ENCODE results near the gene PAOX. TPM values are rescaled to one million over a fixed set of nuclear protein-coding genes. Genes with fewer than 3 reads are reported as not detected.
"Not testable (repeated sequence)": the region's sequence is repeated elsewhere in the genome, so short reads cannot be mapped to it uniquely, and the experiment has no call there.

The PAOX gene
- polyA plus RNA-seq, 2 donors: 11.5 to 16.1 TPM

DNA sequence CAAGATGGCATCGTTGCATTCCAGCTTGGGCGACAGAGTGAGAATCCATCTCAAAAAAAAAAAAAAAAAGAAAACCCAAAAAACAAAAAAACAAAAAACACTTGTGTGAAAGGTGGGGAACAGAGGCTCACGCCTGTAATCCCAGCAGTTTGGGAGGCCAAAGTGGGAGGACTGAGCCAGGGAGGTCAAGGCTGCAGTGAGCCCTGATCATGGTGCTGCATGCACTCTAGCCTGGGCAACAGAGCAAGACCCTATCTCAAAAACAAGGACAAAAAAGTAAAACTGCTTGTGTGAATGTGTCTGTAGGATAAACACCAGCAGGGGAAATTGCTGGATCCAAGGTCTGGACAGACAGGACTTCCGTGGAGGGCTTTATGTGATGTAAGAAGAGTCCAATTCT lies 4.5 kb downstream of the PAOX start:
- H3K9me3 ChIP-seq (ENCODE audit: control insufficient read depth in 2 of 2, insufficient read depth in 1 of 2, low read depth in 1 of 2, low read length in 1 of 2): no peaks in the 10 kb centered on the region
- no peak overlapping the region for H3K27ac ChIP-seq (ENCODE audit: low read depth in 2 of 2, low read length in 1 of 2)
- H3K36me3 ChIP-seq (ENCODE audit: control insufficient read depth in 2 of 2, insufficient read depth in 2 of 2, low read length in 1 of 2): peaks cover 0 to 14% of the 10 kb centered on the region in 2 donors
- peaks cover 0 to 11% of the 10 kb centered on the region in 2 donors for H3K4me1 ChIP-seq (ENCODE audit: control insufficient read depth in 2 of 2, insufficient read depth in 2 of 2, low read length in 1 of 2)
- no peak overlapping the region for H3K4me3 ChIP-seq (ENCODE audit: low read depth in 1 of 2, low read length in 2 of 2)
- no peaks in the 10 kb centered on the region for H3K27me3 ChIP-seq (ENCODE audit: control insufficient read depth in 1 of 2, insufficient read depth in 2 of 2, low read length in 2 of 2)
- WGBS, 2 donors: 96% methylated on average over 4 of the region's 4 CpGs

GRCh38 chr10:133384071-133384470 lies 5.0 kb downstream of the PAOX start:
- H3K9me3 ChIP-seq (ENCODE audit: control insufficient read depth in 2 of 2, insufficient read depth in 1 of 2, low read depth in 1 of 2, low read length in 1 of 2): no peaks in the 10 kb centered on the region
- no peaks in the 10 kb centered on the region for H3K27me3 ChIP-seq (ENCODE audit: control insufficient read depth in 1 of 2, insufficient read depth in 2 of 2, low read length in 2 of 2)
- WGBS, 2 donors: 93 to 94% methylated on average over 13 of the region's 13 CpGs
- H3K4me1 ChIP-seq (ENCODE audit: control insufficient read depth in 2 of 2, insufficient read depth in 2 of 2, low read length in 1 of 2): peaks cover 0 to 11% of the 10 kb centered on the region in 2 donors
- H3K36me3 ChIP-seq (ENCODE audit: control insufficient read depth in 2 of 2, insufficient read depth in 2 of 2, low read length in 1 of 2): peaks cover 0 to 14% of the 10 kb centered on the region in 2 donors
- no peak overlapping the region for H3K4me3 ChIP-seq (ENCODE audit: low read depth in 1 of 2, low read length in 2 of 2)
- no peak overlapping the region for H3K27ac ChIP-seq (ENCODE audit: low read depth in 2 of 2, low read length in 1 of 2)

DNA sequence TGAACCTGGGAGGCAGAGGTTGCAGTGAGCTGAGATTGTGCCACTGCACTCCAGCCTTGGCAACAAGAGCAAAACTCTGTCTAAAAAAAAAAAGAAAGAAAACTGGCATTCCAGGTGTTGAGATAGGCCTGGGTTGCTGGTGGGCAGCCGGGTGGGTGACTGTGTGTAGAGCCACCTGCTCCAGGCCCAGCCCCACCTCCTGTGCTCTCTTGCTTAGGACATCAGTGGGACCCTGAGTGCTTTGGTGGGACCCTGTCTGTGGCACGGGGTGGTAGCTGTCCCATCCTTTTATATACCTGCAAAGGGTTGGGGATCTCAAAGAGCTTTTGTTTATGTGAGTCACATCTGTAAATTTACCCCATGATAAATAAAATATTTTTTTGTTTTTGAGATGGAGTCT lies 6.2 kb downstream of the PAOX start:
- H3K27me3 ChIP-seq (ENCODE audit: control insufficient read depth in 1 of 2, insufficient read depth in 2 of 2, low read length in 2 of 2): no peaks in the 10 kb centered on the region
- H3K27ac ChIP-seq (ENCODE audit: low read depth in 2 of 2, low read length in 1 of 2): no peak overlapping the region
- H3K36me3 ChIP-seq (ENCODE audit: control insufficient read depth in 2 of 2, insufficient read depth in 2 of 2, low read length in 1 of 2): peaks cover 0 to 14% of the 10 kb centered on the region in 2 donors
- WGBS, 2 donors: 92 to 97% methylated on average over 2 of the region's 2 CpGs
- H3K9me3 ChIP-seq (ENCODE audit: control insufficient read depth in 2 of 2, insufficient read depth in 1 of 2, low read depth in 1 of 2, low read length in 1 of 2): no peaks in the 10 kb centered on the region
- H3K4me1 ChIP-seq (ENCODE audit: control insufficient read depth in 2 of 2, insufficient read depth in 2 of 2, low read length in 1 of 2): peaks cover 0 to 4% of the 10 kb centered on the region in 2 donors
- H3K4me3 ChIP-seq (ENCODE audit: low read depth in 1 of 2, low read length in 2 of 2): no peak overlapping the region

GRCh38 chr10:133386951-133387350 lies 7.9 kb downstream of the PAOX start:
- H3K36me3 ChIP-seq (ENCODE audit: control insufficient read depth in 2 of 2, insufficient read depth in 2 of 2, low read length in 1 of 2); H3K4me3 ChIP-seq (ENCODE audit: low read depth in 1 of 2, low read length in 2 of 2); H3K9me3 ChIP-seq (ENCODE audit: control insufficient read depth in 2 of 2, insufficient read depth in 1 of 2, low read depth in 1 of 2, low read length in 1 of 2); H3K27me3 ChIP-seq (ENCODE audit: control insufficient read depth in 1 of 2, insufficient read depth in 2 of 2, low read length in 2 of 2); H3K4me1 ChIP-seq (ENCODE audit: control insufficient read depth in 2 of 2, insufficient read depth in 2 of 2, low read length in 1 of 2); H3K27ac ChIP-seq (ENCODE audit: low read depth in 2 of 2, low read length in 1 of 2): not testable (repeated sequence)
- 94 to 96% methylated on average over 4 of the region's 4 CpGs for WGBS, 2 donors

- 85 to 86% methylated on average over 17 of the region's 17 CpGs for WGBS, 2 donors
- Histone ChIP-seq H3K36me3 (ENCODE audit: control insufficient read depth in 2 of 2, insufficient read depth in 2 of 2, low read length in 1 of 2) (peaks cover 0 to 7% of the 10 kb centered on the region in 2 donors), H3K27ac (ENCODE audit: low read depth in 2 of 2, low read length in 1 of 2) (no peak overlapping the region), H3K4me3 (ENCODE audit: low read depth in 1 of 2, low read length in 2 of 2) (no peak overlapping the region), H3K27me3 (ENCODE audit: control insufficient read depth in 1 of 2, insufficient read depth in 2 of 2, low read length in 2 of 2) (no peaks in the 10 kb centered on the region), H3K4me1 (ENCODE audit: control insufficient read depth in 2 of 2, insufficient read depth in 2 of 2, low read length in 1 of 2) (peaks cover 0 to under 1% of the 10 kb centered on the region in 2 donors), H3K9me3 (ENCODE audit: control insufficient read depth in 2 of 2, insufficient read depth in 1 of 2, low read depth in 1 of 2, low read length in 1 of 2) (peaks cover 0 to 3% of the 10 kb centered on the region in 2 donors)
These were observed 9.3 kb downstream of the PAOX start for GRCh38 chr10:133388236-133388972.

DNA sequence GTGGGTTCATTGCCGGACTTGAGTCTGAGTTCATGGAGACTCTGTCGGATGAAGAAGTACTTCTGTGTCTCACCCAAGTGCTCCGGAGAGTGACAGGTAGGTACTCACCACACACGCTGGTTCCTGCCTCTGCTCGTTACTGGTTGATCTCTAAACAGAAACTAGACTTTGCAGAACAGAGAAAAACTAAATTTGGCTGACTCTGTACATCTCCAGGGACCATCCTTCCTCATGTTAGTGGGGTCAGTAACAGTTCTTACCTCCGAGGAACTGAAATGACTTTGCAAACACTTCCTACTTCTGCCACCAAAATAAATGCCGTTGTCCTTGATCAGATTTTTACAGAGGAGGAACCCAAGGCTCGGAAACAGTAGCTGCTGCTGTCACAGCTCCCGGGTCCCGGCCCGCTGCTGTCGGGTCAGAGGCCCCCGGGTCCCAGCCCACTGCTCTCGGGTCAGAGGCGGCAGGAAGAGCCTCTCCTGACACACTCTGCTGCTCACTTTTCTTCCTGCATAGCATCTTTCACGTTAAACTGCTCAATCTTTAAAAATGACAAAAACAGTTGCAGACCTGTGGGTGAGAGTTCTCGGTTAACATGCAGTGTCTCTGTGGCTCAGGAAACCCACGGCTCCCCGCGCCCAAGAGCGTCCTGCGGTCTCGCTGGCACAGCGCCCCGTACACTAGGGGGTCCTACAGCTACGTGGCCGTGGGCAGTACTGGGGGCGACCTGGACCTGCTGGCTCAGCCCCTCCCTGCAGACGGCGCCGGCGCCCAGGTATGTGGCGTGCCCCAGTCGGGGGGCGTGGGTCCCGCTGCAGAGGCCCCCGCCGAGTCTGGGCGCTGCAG lies 10.1 kb downstream of the PAOX start:
- Histone ChIP-seq H3K36me3 (ENCODE audit: control insufficient read depth in 2 of 2, insufficient read depth in 2 of 2, low read length in 1 of 2) (peaks cover 0 to 4% of the 10 kb centered on the region in 2 donors), H3K27me3 (ENCODE audit: control insufficient read depth in 1 of 2, insufficient read depth in 2 of 2, low read length in 2 of 2) (no peaks in the 10 kb centered on the region), H3K27ac (ENCODE audit: low read depth in 2 of 2, low read length in 1 of 2) (peak overlapping the region in 1 of 2 donors; percentile 44), H3K4me3 (ENCODE audit: low read depth in 1 of 2, low read length in 2 of 2) (no peak overlapping the region), H3K9me3 (ENCODE audit: control insufficient read depth in 2 of 2, insufficient read depth in 1 of 2, low read depth in 1 of 2, low read length in 1 of 2) (peaks cover 0 to 3% of the 10 kb centered on the region in 2 donors), H3K4me1 (ENCODE audit: control insufficient read depth in 2 of 2, insufficient read depth in 2 of 2, low read length in 1 of 2) (peaks cover 0 to 2% of the 10 kb centered on the region in 2 donors)
- 77 to 79% methylated on average over 39 of the region's 39 CpGs for WGBS, 2 donors

DNA sequence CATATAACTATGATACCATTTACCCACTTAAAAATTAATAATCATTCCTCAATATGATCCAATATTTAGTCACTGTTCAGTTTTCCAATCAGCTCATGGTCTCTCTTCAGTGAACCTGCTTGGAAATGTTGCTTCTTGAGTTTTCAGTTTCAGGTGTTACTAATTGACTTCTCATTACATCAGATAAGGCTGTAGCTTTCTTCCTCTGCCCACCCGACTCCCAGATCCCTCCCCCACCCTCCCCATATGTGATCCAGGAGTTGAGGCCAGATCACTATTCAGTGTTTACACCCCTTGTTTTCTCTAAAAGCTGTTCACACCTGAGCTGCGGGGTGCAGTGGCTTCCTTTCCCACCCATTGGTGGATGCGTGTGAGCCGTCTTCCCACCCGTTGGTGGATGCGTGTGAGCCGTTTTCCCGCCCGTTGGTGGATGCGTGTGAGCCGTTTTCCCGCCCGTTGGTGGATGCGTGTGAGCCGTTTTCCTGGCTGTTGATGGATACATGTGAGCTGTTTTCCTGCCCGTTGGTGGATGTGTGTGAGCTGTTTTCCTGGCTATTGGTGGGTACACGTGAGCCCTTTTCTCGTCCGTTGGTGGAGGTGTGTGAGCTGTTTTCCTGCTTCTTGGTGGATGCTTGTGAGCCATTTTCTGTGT lies 11.7 kb downstream of the PAOX start:
- H3K9me3 ChIP-seq (ENCODE audit: control insufficient read depth in 2 of 2, insufficient read depth in 1 of 2, low read depth in 1 of 2, low read length in 1 of 2): peaks cover 0 to 3% of the 10 kb centered on the region in 2 donors
- 90% methylated on average over 19 of the region's 19 CpGs for WGBS, 2 donors
- H3K27me3 ChIP-seq (ENCODE audit: control insufficient read depth in 1 of 2, insufficient read depth in 2 of 2, low read length in 2 of 2): no peaks in the 10 kb centered on the region
- H3K27ac ChIP-seq (ENCODE audit: low read depth in 2 of 2, low read length in 1 of 2): no peak overlapping the region
- no peak overlapping the region for H3K4me3 ChIP-seq (ENCODE audit: low read depth in 1 of 2, low read length in 2 of 2)
- H3K36me3 ChIP-seq (ENCODE audit: control insufficient read depth in 2 of 2, insufficient read depth in 2 of 2, low read length in 1 of 2): peaks cover 0 to 2% of the 10 kb centered on the region in 2 donors
- peaks cover 2 to 4% of the 10 kb centered on the region in 2 donors for H3K4me1 ChIP-seq (ENCODE audit: control insufficient read depth in 2 of 2, insufficient read depth in 2 of 2, low read length in 1 of 2)

- H3K27me3 ChIP-seq (ENCODE audit: control insufficient read depth in 1 of 2, insufficient read depth in 2 of 2, low read length in 2 of 2): no peaks in the 10 kb centered on the region
- no peak overlapping the region for H3K27ac ChIP-seq (ENCODE audit: low read depth in 2 of 2, low read length in 1 of 2)
- peaks cover 2 to 4% of the 10 kb centered on the region in 2 donors for H3K4me1 ChIP-seq (ENCODE audit: control insufficient read depth in 2 of 2, insufficient read depth in 2 of 2, low read length in 1 of 2)
- H3K36me3 ChIP-seq (ENCODE audit: control insufficient read depth in 2 of 2, insufficient read depth in 2 of 2, low read length in 1 of 2): peaks cover 0 to 5% of the 10 kb centered on the region in 2 donors
- 93 to 94% methylated on average over 12 of the region's 12 CpGs for WGBS, 2 donors
- H3K9me3 ChIP-seq (ENCODE audit: control insufficient read depth in 2 of 2, insufficient read depth in 1 of 2, low read depth in 1 of 2, low read length in 1 of 2): peaks cover 0 to 3% of the 10 kb centered on the region in 2 donors
- no peak overlapping the region for H3K4me3 ChIP-seq (ENCODE audit: low read depth in 1 of 2, low read length in 2 of 2)
These were observed 12.2 kb downstream of the PAOX start for GRCh38 chr10:133391249-133391635.

DNA sequence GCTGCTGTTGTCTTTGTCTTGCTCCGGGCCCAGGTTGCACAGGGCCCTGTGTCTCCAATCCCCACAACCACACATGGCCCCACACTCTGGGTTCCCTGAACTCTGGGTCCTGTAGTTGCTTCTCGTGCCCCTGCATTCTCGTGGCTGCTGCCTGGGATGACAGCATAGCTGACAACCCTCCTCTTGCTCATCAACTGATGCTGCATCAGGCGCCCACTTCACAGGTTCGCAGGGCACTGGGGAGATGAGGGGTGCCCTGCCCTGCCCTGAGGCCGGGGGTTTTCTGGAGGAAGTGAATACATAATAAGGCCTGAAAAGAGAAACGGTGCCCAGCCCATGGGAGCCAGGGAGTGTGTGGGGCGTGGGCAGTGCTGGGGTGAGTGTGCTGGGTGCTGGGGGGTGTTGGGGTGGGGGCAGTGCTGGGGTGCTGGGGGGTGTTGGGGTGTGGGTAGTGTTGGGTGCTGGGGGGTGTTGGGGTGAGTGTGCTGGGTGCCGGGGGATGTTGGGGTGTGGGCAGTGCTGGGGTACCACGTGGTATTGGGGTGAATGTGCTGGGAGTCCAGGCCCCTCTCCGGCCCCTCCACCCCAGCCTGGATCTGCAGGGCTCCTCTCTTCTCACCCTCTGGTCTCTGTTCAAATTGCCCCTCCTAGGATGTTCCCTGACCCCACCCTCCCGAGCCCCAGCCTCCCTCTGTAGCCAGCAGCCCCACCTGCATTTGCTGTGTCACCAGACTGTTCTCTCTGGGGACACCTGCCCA lies 12.9 kb downstream of the PAOX start:
- H3K4me1 ChIP-seq (ENCODE audit: control insufficient read depth in 2 of 2, insufficient read depth in 2 of 2, low read length in 1 of 2): peaks cover 2 to 4% of the 10 kb centered on the region in 2 donors
- no peak overlapping the region for H3K27ac ChIP-seq (ENCODE audit: low read depth in 2 of 2, low read length in 1 of 2)
- H3K27me3 ChIP-seq (ENCODE audit: control insufficient read depth in 1 of 2, insufficient read depth in 2 of 2, low read length in 2 of 2): no peaks in the 10 kb centered on the region
- 72 to 74% methylated on average over 10 to 12 of the region's 12 CpGs for WGBS, 2 donors
- H3K36me3 ChIP-seq (ENCODE audit: control insufficient read depth in 2 of 2, insufficient read depth in 2 of 2, low read length in 1 of 2): peaks cover 0 to 6% of the 10 kb centered on the region in 2 donors
- peaks cover 0 to 3% of the 10 kb centered on the region in 2 donors for H3K9me3 ChIP-seq (ENCODE audit: control insufficient read depth in 2 of 2, insufficient read depth in 1 of 2, low read depth in 1 of 2, low read length in 1 of 2)
- H3K4me3 ChIP-seq (ENCODE audit: low read depth in 1 of 2, low read length in 2 of 2): no peak overlapping the region
